ENCODE measurements around the gene TFEC.
"Not testable (repeated sequence)": the region's sequence is repeated elsewhere in the genome, so short reads cannot be mapped to it uniquely, and the experiment has no call there.

The TFEC gene

DNA sequence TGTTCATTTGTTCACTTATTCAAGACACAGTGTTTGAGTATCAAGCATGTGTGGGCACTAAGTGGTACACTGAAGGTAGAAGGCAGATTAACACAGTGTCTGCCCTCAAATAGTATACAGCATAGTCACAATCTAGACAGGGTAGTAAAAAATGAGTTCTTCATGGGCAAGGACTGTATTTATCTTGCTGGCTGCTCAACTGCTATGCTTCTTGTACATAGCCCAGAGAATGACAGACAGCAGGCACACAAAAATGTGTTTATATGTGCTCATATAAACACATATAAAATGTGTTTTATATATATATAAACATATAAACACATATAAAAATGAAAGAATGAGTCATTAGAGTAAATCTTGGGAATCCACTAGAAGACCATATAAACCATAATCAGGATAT lies 43.1 kb downstream of the TFEC start:
- no peak for DNase-seq

DNA sequence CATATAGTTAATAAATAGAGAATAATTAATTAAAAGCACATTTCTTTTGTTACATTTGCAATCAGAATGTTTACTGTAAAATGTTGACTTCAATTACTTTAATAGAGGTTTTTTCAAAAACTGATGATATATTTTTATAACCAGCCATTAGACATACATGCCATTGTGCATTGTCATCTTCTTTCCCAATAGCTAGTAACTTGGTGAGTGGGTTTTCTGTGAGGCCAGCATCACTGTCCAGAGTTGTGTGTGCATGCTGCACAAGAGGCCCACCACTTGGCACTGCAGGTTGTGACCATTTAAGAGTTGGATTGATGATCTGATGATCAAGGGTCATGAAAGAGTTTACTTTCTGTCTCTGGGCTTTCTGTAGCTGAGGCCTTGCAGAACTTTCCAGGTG lies 46.5 kb downstream of the TFEC start:
- DNase-seq: no peak

DNA sequence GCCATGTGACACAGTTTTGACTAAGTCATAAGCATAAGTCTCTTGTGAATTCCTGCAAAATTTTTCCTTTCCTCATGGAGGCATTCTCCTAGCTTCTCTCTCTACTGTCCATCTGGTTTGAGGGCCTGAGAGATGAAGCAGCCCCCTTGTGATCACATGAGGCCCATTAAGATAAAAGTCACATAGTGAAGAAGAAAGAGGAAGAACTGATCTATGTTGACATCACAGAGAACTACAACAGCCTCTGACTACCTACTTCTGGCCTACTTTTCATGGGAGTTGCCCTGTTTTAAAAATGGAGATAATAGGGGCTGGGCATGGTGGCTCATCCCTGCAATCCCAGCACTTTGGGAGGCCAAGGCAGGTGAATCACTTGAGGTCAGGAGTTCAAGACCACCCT lies 50.4 kb downstream of the TFEC start:
- no peak for DNase-seq

DNA sequence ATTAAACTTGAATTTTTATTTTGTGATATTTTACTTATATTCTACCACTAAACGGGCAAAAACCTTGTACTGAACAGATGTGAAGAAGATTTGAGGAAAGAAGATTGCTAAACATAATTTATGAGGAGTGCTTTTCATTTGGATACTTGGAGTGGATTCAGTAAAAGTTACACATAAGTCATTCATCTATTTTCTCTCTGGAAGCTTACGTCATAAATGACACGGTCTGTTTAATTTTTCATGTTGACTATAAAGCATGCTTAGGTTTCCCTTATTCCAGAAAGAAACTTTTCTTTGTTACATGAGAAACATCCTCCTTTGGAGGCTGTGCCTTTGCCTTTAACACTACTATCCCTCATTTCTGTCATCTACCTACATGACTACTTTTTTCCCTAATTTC lies 53.9 kb downstream of the TFEC start:
- no peak for DNase-seq

DNA sequence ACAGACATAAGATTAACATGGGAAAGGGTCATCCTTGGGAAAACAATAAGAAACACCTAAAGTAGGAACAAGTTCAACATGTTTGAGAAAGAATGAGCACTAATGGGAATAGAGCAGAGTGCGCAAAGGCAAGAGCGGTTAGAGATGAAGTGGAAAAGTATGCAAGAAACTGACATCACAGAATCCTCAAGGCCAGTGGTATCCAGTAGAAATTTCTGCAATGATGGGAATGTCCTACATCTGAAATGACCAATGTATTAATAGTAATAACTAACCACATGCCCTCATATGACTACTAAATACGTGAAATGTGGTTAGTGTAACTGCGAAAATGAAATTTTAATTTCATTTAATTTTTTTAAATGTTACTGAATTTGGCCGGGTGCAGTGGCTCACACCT lies 54.8 kb downstream of the TFEC start:
- no peak for DNase-seq

DNA sequence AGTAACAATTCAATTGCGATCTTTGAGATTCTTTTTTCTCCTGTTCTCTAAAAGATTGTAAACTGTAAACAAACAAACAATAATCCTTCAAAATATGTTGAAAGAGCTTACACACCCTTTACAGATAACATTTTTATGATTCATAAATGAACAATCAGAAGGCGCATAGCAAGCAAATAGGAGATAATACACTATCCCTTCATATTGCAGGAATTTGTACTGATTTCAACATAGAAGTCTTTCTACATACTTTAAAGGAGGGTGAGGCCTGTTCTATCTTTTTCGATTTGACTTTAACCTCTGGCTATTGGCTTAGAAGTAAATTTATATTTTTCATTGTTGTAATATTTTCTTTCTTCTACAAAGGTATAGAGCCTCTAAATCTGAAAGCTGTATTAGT lies 57.2 kb downstream of the TFEC start:
- DNase-seq: no peak

DNA sequence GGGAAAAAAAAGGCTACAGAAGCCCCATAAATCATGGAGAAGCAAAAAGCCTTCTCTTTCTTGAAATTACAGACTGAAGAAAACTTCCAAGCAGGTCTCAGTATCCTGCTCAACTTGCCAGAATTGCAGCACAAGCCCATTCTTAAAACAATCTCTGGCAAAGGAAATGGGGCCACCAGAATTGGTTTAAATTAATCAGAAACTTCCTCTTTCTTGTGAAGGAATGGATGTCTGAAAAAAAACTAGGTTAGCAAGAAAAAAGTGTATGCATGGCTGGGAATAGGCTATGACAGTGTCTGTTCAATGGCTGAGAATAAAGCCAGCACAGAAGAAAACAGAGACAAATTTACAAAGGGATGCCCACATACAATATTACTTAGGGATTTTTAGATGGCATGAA lies 59.1 kb downstream of the TFEC start:
- DNase-seq: no peak

DNA sequence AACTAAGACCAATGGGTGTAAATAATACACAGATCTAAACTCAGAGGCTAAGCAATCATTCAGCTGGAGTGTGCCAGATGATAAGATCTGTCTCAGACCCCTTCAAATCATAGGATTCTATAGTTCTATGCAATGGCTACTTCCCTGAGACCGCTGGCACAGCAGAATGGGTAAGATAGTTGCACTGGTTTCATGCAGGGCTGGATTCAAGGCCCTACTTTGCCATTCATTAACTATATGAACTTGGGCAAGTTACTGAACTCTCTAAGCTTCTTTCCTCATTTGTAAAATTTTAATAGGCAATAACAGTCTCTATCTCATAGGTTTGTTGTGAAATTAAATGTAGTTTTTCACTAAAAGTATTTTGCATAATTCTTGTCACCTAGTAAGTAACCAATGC lies 62.0 kb downstream of the TFEC start:
- DNase-seq: no peak

GRCh38 chr7:115968171-115968570 lies 62.4 kb downstream of the TFEC start:
- no peak for DNase-seq

GRCh38 chr7:115965796-115966475 lies 64.6 kb downstream of the TFEC start:
- DNase-seq: no peak

GRCh38 chr7:115965236-115965635 lies 65.3 kb downstream of the TFEC start:
- DNase-seq: no peak

DNA sequence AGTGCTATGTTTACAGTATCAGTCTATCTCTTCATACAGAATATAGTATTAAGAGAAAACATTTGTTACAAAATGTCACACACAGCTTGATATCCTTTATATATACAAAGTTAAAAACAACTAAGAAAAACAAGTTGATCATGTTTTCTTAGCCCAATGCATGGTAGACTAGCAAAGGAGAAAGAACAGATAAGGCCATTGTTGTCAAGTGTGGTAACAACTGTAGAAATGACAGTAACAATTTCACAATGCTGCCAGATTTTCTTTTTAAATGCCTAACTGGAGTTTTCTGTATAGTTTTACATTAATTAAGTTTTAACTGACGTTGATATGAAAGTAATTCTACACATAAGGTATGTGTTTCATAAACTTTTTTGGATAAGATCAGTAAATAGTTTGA lies 65.8 kb downstream of the TFEC start:
- no peak for DNase-seq

DNA sequence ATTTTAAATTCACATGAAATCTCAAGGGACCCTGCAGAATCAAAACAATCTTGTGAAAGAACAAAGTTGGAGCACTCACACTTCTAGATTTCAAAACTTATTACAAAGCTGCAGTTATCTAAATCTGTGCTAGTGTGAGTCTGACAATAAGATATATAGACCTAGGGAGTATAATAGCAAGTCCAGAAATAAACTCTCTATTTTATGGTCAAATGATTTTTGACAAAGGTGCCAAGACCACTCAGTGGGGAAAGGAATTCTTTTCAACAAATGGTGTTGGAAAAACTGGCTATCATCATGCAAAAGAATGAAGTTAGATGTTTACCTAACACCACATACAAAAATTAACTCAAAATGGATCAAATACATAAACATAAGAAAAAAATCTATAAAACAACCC lies 68.2 kb downstream of the TFEC start:
- DNase-seq: no peak

- DNase-seq: no peak
Measured at GRCh38 chr7:115953592-115954255, 76.8 kb downstream of the TFEC start.

DNA sequence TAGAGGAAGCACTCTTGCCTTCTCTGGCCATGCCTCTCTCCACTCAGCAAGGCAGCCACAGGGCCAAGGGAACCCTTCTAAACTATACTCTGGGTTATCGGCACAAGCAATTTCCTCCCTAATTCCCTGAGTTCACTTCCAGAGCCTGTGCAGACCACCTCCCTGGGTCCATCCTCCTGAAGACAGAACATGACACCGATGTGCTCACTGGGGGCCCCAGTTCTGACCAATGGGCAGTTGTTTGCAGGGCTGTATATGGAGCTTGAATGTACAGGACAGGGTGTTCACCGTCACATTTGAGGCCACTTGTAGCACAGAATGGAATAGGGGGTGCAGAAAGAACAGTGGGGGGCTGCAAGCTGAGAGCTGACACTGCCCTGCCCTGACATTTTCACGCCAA lies 77.7 kb downstream of the TFEC start:
- no peak for DNase-seq

GRCh38 chr7:115951547-115951946 lies 79.0 kb downstream of the TFEC start:
- DNase-seq: no peak

DNA sequence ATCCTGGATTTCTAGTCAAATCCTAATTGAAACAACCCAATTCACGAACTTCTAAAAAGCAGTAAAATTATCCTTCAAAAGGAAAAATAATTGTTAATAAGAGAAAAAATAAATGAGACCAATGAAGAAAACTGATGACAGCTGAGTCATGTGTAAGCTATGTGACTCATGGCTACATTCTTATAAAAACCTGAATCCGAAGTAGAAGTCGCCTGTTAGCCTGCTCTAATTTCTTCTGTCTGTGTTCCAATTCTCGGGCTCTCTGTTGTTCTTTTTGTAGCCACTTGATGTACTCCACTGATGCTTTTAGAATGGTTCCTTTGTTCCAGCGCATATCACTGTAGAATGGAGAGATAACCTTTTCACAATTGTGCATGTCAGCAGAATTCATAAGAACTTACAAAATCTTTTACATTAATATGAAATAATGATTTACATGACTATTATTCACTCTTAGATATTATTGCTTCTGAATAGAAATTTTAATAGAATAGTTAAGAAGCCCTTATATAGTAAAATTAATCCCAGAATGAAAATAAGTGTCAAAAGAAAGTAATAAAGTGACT lies 88.8 kb downstream of the TFEC start:
- no peak for DNase-seq

DNA sequence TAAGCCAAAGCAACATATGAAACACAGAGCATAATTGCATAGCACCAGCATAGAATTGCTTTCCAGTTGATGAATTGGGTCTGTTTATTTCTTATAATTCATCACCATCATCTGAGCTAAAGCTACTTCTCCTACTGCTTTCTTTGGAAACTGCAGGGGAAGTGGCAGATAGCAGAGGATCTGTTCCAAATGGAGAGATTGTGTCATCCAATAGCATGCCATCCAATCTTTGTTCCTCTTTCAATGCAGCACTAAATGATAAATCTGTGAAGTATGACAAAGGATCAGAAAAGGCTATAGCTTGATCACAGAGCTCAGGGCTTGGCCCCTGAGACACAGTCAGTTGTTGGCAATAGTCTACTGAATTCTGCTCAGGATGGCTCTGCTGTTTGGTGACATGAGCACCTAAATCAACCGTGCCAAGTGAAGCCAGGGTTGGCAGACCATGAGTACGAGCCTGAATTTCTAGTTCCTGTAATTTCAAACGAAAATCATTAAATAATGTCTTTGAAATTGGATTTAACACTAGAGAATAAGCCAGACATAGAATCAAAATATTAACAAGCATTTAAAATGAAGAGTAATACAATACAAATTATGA lies 90.0 kb downstream of the TFEC start:
- no peak for DNase-seq

- no peak for DNase-seq
Measured at GRCh38 chr7:115937960-115938359, 92.6 kb downstream of the TFEC start.

- no peak for DNase-seq
Measured at GRCh38 chr7:115933471-115933870, 97.1 kb downstream of the TFEC start.

GRCh38 chr7:115932880-115933279 lies 97.7 kb downstream of the TFEC start:
- DNase-seq: no peak

- DNase-seq: not testable (repeated sequence)
Measured at GRCh38 chr7:115930184-115930583, 100.4 kb downstream of the TFEC start.

DNA sequence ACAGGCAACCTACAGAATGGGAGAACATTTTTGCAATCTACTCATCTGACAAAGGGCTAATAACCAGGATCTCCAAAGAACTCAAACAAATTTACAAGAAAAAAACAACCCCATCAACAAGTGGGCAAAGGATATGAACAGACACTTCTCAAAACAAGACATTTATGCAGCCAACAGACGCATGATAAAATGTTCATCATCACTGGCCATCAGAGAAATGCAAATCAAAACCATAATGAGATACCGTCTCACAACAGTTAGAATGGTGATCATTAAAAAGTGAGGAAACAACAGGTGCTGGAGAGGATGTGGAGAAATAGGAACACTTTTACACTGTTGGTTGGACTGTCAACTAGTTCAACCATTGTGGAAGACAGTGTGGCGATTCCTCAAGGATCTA lies 100.8 kb downstream of the TFEC start:
- not testable (repeated sequence) for DNase-seq

DNA sequence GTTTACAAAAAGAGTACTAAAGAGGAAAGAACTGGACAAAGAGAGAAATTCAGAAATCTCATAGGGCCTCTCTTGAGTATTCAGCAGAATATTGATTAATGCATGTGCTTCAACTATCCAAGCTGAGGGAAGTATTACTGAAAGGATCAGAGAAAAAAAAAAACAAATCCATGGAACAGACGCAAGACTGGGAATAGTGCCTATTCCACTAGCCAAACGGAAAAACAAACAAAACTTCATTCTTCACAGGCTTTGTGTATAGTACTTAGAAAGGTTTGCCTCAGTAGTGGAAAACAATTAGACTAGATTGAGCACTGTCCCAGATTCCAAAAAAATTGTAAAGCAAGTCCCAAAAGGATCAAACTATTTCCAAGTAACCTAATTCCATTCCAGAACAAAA lies 106.2 kb downstream of the TFEC start:
- DNase-seq: no peak
